ENCODE results near the gene KCTD5. TPM values are rescaled to one million over a fixed set of nuclear protein-coding genes. Genes with fewer than 3 reads are reported as not detected.

Gene KCTD5
- total and polyA plus RNA-seq, 2 experiments from 2014 or later: 19.7 to 31.8 TPM

DNA sequence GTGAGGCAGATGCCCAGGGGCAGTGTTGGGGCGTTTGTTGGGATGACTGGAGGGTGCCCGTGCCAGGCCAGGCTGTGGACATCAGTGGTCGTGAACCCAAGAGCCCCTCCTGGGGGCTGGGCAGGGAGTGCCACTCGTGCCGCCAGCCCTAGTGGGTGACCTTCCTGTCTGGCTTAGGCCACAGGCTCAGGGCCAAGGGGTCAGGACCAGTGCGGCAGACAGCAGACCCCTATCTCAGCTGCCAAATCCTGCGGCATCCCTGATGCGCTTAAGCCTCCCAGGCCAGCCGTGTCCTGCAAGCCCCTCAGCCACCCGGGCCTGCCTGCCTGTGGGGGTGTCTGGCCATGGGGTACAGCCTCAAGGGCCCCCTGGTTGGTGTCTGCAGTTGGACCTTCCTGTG is 23.0 kb downstream of the KCTD5 start:
- no peak overlapping the region for H3K27ac ChIP-seq (ENCODE audit: low read depth)
- no peak overlapping the region for H2AFZ ChIP-seq
- Mint-ChIP-seq H3K4me1 (no peaks in the 10 kb centered on the region), H3K9me3 (no peaks in the 10 kb centered on the region), H3K4me3 (no peak overlapping the region), H3K27me3 (ENCODE audit: insufficient read depth, low read depth, poor library complexity) (peaks cover 3% of the 10 kb centered on the region), H3K27ac (no peak overlapping the region), H3K36me3 (ENCODE audit: low read depth) (peaks cover 12% of the 10 kb centered on the region; the same call in 2 of the 3 replicates)
- no peaks in the 10 kb centered on the region for H3K27me3 ChIP-seq (ENCODE audit: insufficient read depth)
- H3K4me2 ChIP-seq: no peak overlapping the region
- ATAC-seq (no peak), DNase-seq (ENCODE audit: low spot score) (no peak)
- no peak overlapping the region for H3K4me3 ChIP-seq
- H4K20me1 ChIP-seq (replicated peaks; ENCODE audit: insufficient read depth): no peaks in the 10 kb centered on the region; the same call in 1 of the 2 replicates
- TF ChIP-seq CREB1 (CRISPR knock-in tag; IDR thresholded peaks at IDR 0.05; ENCODE audit: low read depth): no peak
- TF ChIP-seq, protein P1, sequence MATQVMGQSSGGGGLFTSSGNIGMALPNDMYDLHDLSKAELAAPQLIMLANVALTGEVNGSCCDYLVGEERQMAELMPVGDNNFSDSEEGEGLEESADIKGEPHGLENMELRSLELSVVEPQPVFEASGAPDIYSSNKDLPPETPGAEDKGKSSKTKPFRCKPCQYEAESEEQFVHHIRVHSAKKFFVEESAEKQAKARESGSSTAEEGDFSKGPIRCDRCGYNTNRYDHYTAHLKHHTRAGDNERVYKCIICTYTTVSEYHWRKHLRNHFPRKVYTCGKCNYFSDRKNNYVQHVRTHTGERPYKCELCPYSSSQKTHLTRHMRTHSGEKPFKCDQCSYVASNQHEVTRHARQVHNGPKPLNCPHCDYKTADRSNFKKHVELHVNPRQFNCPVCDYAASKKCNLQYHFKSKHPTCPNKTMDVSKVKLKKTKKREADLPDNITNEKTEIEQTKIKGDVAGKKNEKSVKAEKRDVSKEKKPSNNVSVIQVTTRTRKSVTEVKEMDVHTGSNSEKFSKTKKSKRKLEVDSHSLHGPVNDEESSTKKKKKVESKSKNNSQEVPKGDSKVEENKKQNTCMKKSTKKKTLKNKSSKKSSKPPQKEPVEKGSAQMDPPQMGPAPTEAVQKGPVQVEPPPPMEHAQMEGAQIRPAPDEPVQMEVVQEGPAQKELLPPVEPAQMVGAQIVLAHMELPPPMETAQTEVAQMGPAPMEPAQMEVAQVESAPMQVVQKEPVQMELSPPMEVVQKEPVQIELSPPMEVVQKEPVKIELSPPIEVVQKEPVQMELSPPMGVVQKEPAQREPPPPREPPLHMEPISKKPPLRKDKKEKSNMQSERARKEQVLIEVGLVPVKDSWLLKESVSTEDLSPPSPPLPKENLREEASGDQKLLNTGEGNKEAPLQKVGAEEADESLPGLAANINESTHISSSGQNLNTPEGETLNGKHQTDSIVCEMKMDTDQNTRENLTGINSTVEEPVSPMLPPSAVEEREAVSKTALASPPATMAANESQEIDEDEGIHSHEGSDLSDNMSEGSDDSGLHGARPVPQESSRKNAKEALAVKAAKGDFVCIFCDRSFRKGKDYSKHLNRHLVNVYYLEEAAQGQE (IDR thresholded peaks at IDR 0.05; ENCODE audit: unreplicated experiment): no peak
- no peak for TF ChIP-seq ZNF331 (CRISPR knock-in tag; IDR thresholded peaks at IDR 0.05; ENCODE audit: low read depth)
- no peak for TF ChIP-seq EZH2phosphoT487 (IDR thresholded peaks at IDR 0.05; ENCODE audit: unreplicated experiment)
- TF ChIP-seq, protein P2, sequence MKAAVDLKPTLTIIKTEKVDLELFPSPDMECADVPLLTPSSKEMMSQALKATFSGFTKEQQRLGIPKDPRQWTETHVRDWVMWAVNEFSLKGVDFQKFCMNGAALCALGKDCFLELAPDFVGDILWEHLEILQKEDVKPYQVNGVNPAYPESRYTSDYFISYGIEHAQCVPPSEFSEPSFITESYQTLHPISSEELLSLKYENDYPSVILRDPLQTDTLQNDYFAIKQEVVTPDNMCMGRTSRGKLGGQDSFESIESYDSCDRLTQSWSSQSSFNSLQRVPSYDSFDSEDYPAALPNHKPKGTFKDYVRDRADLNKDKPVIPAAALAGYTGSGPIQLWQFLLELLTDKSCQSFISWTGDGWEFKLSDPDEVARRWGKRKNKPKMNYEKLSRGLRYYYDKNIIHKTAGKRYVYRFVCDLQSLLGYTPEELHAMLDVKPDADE (IDR thresholded peaks at IDR 0.05): no peak
- no peak for TF ChIP-seq ZNF114 (CRISPR knock-in tag; IDR thresholded peaks at IDR 0.05)
- TF ChIP-seq, protein P3, sequence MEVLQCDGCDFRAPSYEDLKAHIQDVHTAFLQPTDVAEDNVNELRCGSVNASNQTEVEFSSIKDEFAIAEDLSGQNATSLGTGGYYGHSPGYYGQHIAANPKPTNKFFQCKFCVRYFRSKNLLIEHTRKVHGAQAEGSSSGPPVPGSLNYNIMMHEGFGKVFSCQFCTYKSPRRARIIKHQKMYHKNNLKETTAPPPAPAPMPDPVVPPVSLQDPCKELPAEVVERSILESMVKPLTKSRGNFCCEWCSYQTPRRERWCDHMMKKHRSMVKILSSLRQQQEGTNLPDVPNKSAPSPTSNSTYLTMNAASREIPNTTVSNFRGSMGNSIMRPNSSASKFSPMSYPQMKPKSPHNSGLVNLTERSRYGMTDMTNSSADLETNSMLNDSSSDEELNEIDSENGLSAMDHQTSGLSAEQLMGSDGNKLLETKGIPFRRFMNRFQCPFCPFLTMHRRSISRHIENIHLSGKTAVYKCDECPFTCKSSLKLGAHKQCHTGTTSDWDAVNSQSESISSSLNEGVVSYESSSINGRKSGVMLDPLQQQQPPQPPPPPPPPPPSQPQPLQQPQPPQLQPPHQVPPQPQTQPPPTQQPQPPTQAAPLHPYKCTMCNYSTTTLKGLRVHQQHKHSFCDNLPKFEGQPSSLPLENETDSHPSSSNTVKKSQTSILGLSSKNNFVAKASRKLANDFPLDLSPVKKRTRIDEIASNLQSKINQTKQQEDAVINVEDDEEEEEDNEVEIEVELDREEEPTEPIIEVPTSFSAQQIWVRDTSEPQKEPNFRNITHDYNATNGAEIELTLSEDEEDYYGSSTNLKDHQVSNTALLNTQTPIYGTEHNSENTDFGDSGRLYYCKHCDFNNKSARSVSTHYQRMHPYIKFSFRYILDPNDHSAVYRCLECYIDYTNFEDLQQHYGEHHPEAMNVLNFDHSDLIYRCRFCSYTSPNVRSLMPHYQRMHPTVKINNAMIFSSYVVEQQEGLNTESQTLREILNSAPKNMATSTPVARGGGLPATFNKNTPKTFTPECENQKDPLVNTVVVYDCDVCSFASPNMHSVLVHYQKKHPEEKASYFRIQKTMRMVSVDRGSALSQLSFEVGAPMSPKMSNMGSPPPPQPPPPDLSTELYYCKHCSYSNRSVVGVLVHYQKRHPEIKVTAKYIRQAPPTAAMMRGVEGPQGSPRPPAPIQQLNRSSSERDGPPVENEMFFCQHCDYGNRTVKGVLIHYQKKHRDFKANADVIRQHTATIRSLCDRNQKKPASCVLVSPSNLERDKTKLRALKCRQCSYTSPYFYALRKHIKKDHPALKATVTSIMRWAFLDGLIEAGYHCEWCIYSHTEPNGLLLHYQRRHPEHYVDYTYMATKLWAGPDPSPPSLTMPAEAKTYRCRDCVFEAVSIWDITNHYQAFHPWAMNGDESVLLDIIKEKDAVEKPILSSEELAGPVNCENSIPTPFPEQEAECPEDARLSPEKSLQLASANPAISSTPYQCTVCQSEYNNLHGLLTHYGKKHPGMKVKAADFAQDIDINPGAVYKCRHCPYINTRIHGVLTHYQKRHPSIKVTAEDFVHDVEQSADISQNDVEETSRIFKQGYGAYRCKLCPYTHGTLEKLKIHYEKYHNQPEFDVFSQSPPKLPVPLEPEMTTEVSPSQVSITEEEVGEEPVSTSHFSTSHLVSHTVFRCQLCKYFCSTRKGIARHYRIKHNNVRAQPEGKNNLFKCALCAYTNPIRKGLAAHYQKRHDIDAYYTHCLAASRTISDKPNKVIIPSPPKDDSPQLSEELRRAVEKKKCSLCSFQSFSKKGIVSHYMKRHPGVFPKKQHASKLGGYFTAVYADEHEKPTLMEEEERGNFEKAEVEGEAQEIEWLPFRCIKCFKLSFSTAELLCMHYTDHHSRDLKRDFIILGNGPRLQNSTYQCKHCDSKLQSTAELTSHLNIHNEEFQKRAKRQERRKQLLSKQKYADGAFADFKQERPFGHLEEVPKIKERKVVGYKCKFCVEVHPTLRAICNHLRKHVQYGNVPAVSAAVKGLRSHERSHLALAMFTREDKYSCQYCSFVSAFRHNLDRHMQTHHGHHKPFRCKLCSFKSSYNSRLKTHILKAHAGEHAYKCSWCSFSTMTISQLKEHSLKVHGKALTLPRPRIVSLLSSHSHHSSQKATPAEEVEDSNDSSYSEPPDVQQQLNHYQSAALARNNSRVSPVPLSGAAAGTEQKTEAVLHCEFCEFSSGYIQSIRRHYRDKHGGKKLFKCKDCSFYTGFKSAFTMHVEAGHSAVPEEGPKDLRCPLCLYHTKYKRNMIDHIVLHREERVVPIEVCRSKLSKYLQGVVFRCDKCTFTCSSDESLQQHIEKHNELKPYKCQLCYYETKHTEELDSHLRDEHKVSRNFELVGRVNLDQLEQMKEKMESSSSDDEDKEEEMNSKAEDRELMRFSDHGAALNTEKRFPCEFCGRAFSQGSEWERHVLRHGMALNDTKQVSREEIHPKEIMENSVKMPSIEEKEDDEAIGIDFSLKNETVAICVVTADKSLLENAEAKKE (CRISPR knock-in tag; IDR thresholded peaks at IDR 0.05): no peak
- no peak for TF ChIP-seq EZH2 (IDR thresholded peaks at IDR 0.05; ENCODE audit: low read depth, unreplicated experiment)
- no peak for TF ChIP-seq POLR2AphosphoS5 (IDR thresholded peaks at IDR 0.05; ENCODE audit: low read depth)
- no peak for TF ChIP-seq JUNB (IDR thresholded peaks at IDR 0.05; ENCODE audit: unreplicated experiment)
- TF ChIP-seq CTCF (conservative IDR thresholded peaks at IDR 0.05; ENCODE audit: low read depth in 2 of 2): no peak
- TF ChIP-seq NANOG (IDR thresholded peaks at IDR 0.05; ENCODE audit: borderline replicate concordance): no peak
- no peak for TF ChIP-seq STAT1 (IDR thresholded peaks at IDR 0.05; ENCODE audit: unreplicated experiment)
- no peaks in the 10 kb centered on the region for H3K4me1 ChIP-seq (ENCODE audit: insufficient read depth)
- H3F3A ChIP-seq (replicated peaks; ENCODE audit: low read depth): no peaks in the 10 kb centered on the region; the same call in 1 of the 2 replicates
- H3K9me2 ChIP-seq (ENCODE audit: insufficient read depth): no peaks in the 10 kb centered on the region
- H3K36me3 ChIP-seq (ENCODE audit: insufficient read depth): 0 out of 2 replicates have a peak, but pooled peaks cover 5% of the 10 kb centered on the region
- H3K79me2 ChIP-seq (replicated peaks; ENCODE audit: insufficient read depth): no peaks in the 10 kb centered on the region

All from GM23338 (cell line).